SU-DHL-6 (cell line): Measurements from ENCODE around the gene LIME1.

Source experiments
- EZH2phosphoT487 ChIP-seq: fragments of 200-600 bp; sonication (generic), shearing (Covaris generic); conservative IDR thresholded peaks from 2 replicates; pipeline ENCODE4 v1.6.1; 2018; ENCODE audit warnings: mild to moderate bottlenecking, antibody characterized with exemption, low read length, moderate library complexity, mixed read lengths
- TF ChIP-seq, protein P1 (sequence below): fragments of 200-600 bp; sonication (generic); IDR thresholded peaks from one replicate; pipeline ENCODE4 v1.5.1; 2017; ENCODE audit warnings: antibody characterized with exemption, mild to moderate bottlenecking, low read length, moderate library complexity; ENCODE audit not compliant: insufficient read depth, poor library complexity, severe bottlenecking

DNA sequence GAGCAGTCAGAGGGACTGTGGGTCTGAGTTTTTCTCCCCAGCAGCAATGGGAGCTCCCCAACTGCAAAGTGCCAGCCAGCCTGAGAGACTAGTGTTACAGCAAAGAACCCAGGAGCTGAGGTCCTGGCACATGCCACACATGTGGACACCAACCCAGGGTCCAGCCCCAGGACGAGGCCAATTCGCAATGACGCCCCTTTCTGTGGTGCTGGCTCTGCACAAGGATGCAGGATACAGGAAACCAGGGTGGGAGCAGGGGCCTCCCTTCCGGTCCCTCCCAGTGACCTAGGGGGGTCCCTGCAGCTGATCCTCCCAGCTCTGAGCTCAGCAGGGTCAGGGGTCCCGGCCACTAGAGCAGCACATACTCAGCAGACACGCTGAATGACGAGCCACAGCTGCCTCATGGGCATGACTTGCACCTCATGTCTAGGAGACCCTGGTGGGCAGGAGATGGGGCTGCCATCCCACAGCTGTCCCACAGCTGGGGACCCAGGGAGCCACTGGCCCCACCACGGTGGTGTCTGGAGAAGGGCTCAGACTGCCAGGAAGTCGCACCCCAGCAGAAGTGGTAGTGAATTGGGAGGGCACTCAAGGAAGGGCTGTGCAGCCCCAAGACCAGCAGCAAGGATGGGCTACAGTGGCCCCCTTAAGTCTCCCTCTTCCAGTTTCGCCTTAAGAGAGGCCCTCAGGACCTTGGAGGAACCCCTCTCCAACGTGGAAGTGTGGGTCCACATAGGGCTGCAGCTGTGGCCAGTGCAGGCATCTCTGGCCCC is 32.3 kb upstream of the LIME1 start:
- TF ChIP-seq, protein P1, sequence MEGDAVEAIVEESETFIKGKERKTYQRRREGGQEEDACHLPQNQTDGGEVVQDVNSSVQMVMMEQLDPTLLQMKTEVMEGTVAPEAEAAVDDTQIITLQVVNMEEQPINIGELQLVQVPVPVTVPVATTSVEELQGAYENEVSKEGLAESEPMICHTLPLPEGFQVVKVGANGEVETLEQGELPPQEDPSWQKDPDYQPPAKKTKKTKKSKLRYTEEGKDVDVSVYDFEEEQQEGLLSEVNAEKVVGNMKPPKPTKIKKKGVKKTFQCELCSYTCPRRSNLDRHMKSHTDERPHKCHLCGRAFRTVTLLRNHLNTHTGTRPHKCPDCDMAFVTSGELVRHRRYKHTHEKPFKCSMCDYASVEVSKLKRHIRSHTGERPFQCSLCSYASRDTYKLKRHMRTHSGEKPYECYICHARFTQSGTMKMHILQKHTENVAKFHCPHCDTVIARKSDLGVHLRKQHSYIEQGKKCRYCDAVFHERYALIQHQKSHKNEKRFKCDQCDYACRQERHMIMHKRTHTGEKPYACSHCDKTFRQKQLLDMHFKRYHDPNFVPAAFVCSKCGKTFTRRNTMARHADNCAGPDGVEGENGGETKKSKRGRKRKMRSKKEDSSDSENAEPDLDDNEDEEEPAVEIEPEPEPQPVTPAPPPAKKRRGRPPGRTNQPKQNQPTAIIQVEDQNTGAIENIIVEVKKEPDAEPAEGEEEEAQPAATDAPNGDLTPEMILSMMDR, result no peak
- no peak for TF ChIP-seq EZH2phosphoT487
